Mesendoderm (in vitro differentiated cells): ENCODE results near the gene PLPP6.

Source experiments
- DNase-seq: peaks from one replicate; pipeline ENCODE4 v3.0.0; 2013
- H2AK5ac ChIP-seq: 2 replicates; pipeline ENCODE4 v1.6.1; 2013; ENCODE audit warnings: low read length, inconsistent platforms
- H2BK120ac ChIP-seq: 2 replicates; pipeline ENCODE4 v1.6.1; 2013; ENCODE audit warnings: low read depth, mild to moderate bottlenecking, low read length, moderate library complexity, mixed read lengths
- H2BK15ac ChIP-seq: replicated peaks from 2 replicates; pipeline ENCODE4 v1.6.1; 2013; ENCODE audit warnings: low read depth, mild to moderate bottlenecking, moderate library complexity
- H2BK5ac ChIP-seq: 2 replicates; pipeline ENCODE4 v1.6.1; 2013; ENCODE audit warnings: low read length, inconsistent platforms
- H3K18ac ChIP-seq: 2 replicates; pipeline ENCODE4 v1.6.1; 2013; ENCODE audit warnings: mild to moderate bottlenecking, low read length, mixed read lengths
- H3K23ac ChIP-seq: one replicate; pipeline ENCODE4 v1.6.1; 2013; ENCODE audit warnings: low read length
- H3K27ac ChIP-seq: 2 replicates; pipeline ENCODE4 v1.5.1; 2013; ENCODE audit warnings: low read depth, mild to moderate bottlenecking, inconsistent platforms, low read length, moderate library complexity
- H3K27me3 ChIP-seq: 2 replicates; pipeline ENCODE4 v1.6.1; 2013; ENCODE audit warnings: low read length, control low read depth, mild to moderate bottlenecking, inconsistent platforms; ENCODE audit not compliant: insufficient read depth, poor library complexity
- H3K36me3 ChIP-seq: 2 replicates; pipeline ENCODE4 v1.6.1; 2013; ENCODE audit warnings: low read length, inconsistent platforms; ENCODE audit not compliant: control insufficient read depth, insufficient read depth
- H3K4ac ChIP-seq: one replicate; pipeline ENCODE4 v1.6.1; 2013; ENCODE audit warnings: low read depth, mild to moderate bottlenecking, low read length, moderate library complexity
- H3K4me1 ChIP-seq: 2 replicates; pipeline ENCODE4 v1.6.1; 2013; ENCODE audit warnings: low read depth, low read length, inconsistent platforms; ENCODE audit not compliant: control insufficient read depth
- H3K4me2 ChIP-seq: 2 replicates; pipeline ENCODE4 v1.6.1; 2013; ENCODE audit warnings: low read length
- H3K4me3 ChIP-seq: 2 replicates; pipeline ENCODE4 v1.5.1; 2013; ENCODE audit warnings: mild to moderate bottlenecking, low read length
- H3K56ac ChIP-seq: one replicate; pipeline ENCODE4 v1.6.1; 2013; ENCODE audit warnings: low read length
- H3K79me1 ChIP-seq: 2 replicates; pipeline ENCODE4 v1.6.1; 2013; ENCODE audit warnings: low read length, inconsistent platforms
- H3K79me2 ChIP-seq: 2 replicates; pipeline ENCODE4 v1.6.1; 2013; ENCODE audit warnings: mild to moderate bottlenecking, low read length; ENCODE audit not compliant: control insufficient read depth, insufficient read depth
- H3K9ac ChIP-seq: 2 replicates; pipeline ENCODE4 v1.6.1; 2013; ENCODE audit warnings: low read length, inconsistent platforms
- H4K5ac ChIP-seq: one replicate; pipeline ENCODE4 v1.6.1; 2013; ENCODE audit warnings: low read length
- H4K8ac ChIP-seq: one replicate; pipeline ENCODE4 v1.6.1; 2013; ENCODE audit warnings: low read depth, mild to moderate bottlenecking, control low read depth, low read length, moderate library complexity
- WGBS: extraction: QIAGEN DNeasy Blood & Tissue Kit; methylation state at CpG from one replicate; pipeline ENCODE4 v1.1.7; 2013; ENCODE audit warnings: low lambda C conversion rate, missing lambda C conversion rate; ENCODE audit not compliant: insufficient coverage; ENCODE audit errors: extremely low coverage; 5-methylcytosine and 5-hydroxymethylcytosine counted together

The PLPP6 gene

GRCh38 chr9:4678679-4679267 is 16.7 kb downstream of the PLPP6 start:
- WGBS, result no CpG with 5 or more reads among the region's 16 CpGs
- Histone ChIP-seq H2BK15ac (peak overlapping the region; percentile 42), H3K79me2 (peaks cover 22% of the 10 kb centered on the region), H3K4ac (peak overlapping the region; percentile 70), H3K4me2 (peak overlapping the region; percentile 89), H3K79me1 (peaks cover 10% of the 10 kb centered on the region), H3K36me3 (no peaks in the 10 kb centered on the region), H3K27ac (peak overlapping the region; percentile 91), H3K56ac (peak overlapping the region; percentile 79), H2BK5ac (peak overlapping the region; percentile 54), H3K18ac (peak overlapping the region; percentile 76), H4K8ac (no peak overlapping the region), H2AK5ac (no peak overlapping the region), H4K5ac (no peak overlapping the region), H3K9ac (peak overlapping the region; percentile 86), H3K4me1 (no peaks in the 10 kb centered on the region), H2BK120ac (peak overlapping the region; percentile 65), H3K27me3 (no peaks in the 10 kb centered on the region), H3K4me3 (peak overlapping the region; percentile 67), H3K23ac (no peak overlapping the region)
- DNase-seq, result peak; percentile 55

GRCh38 chr9:4679268-4680172 is 17.4 kb downstream of the PLPP6 start, which contains the start of gene CDC37L1:
TSS of gene CDC37L1 (plus strand) at chr9:4679569. CDS start at chr9:4679768, 199 bp downstream.
- H3K36me3 ChIP-seq, result no peaks in the 10 kb centered on the region
- peak within 1 kb of the TSS; percentile 65 for H2BK120ac ChIP-seq
- peaks cover 10% of the 10 kb centered on the region for H3K79me1 ChIP-seq
- no peak within 1 kb of the TSS for H4K8ac ChIP-seq
- no CpG with 5 or more reads among the region's 66 CpGs for WGBS
- no peaks in the 10 kb centered on the region for H3K4me1 ChIP-seq
- H3K27me3 ChIP-seq, result no peaks in the 10 kb centered on the region
- H3K9ac ChIP-seq, result peak within 1 kb of the TSS; percentile 92
- no peak within 1 kb of the TSS for H4K5ac ChIP-seq
- peak within 1 kb of the TSS; percentile 94 for H3K4me2 ChIP-seq
- H3K56ac ChIP-seq, result peak within 1 kb of the TSS; percentile 94
- peaks cover 22% of the 10 kb centered on the region for H3K79me2 ChIP-seq
- no peak within 1 kb of the TSS for H2AK5ac ChIP-seq
- H3K27ac ChIP-seq, result peak within 1 kb of the TSS; percentile 91
- peak; percentile 98 for DNase-seq
- peak within 1 kb of the TSS; percentile 89 for H3K4me3 ChIP-seq
- H2BK15ac ChIP-seq, result peak within 1 kb of the TSS; percentile 42
- peak within 1 kb of the TSS; percentile 70 for H3K4ac ChIP-seq
- H3K23ac ChIP-seq, result peak within 1 kb of the TSS; percentile 95
- H3K18ac ChIP-seq, result peak within 1 kb of the TSS; percentile 76
- H2BK5ac ChIP-seq, result peak within 1 kb of the TSS; percentile 58

- H3K79me1 ChIP-seq, result peaks cover 10% of the 10 kb centered on the region
- peak overlapping the region; percentile 94 for H3K4me2 ChIP-seq
- H3K9ac ChIP-seq, result peak overlapping the region; percentile 92
- no peak overlapping the region for H4K5ac ChIP-seq
- no peak overlapping the region for H2BK15ac ChIP-seq
- no peaks in the 10 kb centered on the region for H3K27me3 ChIP-seq
- H3K18ac ChIP-seq, result no peak overlapping the region
- peaks cover 22% of the 10 kb centered on the region for H3K79me2 ChIP-seq
- H3K4ac ChIP-seq, result no peak overlapping the region
- H3K27ac ChIP-seq, result peak overlapping the region; percentile 89
- H2AK5ac ChIP-seq, result no peak overlapping the region
- DNase-seq, result no peak
- H2BK5ac ChIP-seq, result peak overlapping the region; percentile 58
- peak overlapping the region; percentile 94 for H3K56ac ChIP-seq
- peak overlapping the region; percentile 95 for H3K23ac ChIP-seq
- no peaks in the 10 kb centered on the region for H3K4me1 ChIP-seq
- H2BK120ac ChIP-seq, result no peak overlapping the region
- no CpG with 5 or more reads among the region's 10 CpGs for WGBS
- peak overlapping the region; percentile 89 for H3K4me3 ChIP-seq
- H4K8ac ChIP-seq, result no peak overlapping the region
- no peaks in the 10 kb centered on the region for H3K36me3 ChIP-seq
These were observed 18.1 kb downstream of the PLPP6 start for GRCh38 chr9:4680173-4680525.

DNA sequence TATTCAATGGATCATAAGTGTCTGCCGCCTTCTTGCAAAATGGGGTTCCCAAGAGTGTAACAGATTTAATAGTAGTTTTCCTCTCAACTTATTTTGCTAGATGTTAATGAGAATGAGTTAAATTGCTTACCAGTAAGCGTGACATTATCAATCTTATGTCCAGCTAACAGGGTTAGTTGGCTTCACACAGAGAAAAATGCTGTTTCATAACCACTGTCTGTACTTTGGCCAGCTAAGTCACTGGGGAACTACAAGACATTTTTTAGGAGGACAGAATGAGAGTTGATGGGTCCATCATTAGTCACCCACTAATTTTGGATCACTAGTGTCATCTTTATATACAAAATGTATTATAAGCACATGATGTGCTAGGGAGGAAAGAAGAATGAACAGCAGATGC is 18.7 kb downstream of the PLPP6 start:
- Histone ChIP-seq H3K4me2 (peak overlapping the region; percentile 94), H2AK5ac (no peak overlapping the region), H3K79me1 (peaks cover 10% of the 10 kb centered on the region), H4K5ac (no peak overlapping the region), H3K23ac (no peak overlapping the region), H3K27ac (no peak overlapping the region), H2BK120ac (no peak overlapping the region), H2BK15ac (no peak overlapping the region), H3K4me3 (no peak overlapping the region), H3K18ac (no peak overlapping the region), H3K4me1 (no peaks in the 10 kb centered on the region), H4K8ac (no peak overlapping the region), H3K79me2 (peaks cover 22% of the 10 kb centered on the region), H3K56ac (no peak overlapping the region), H2BK5ac (no peak overlapping the region), H3K27me3 (no peaks in the 10 kb centered on the region), H3K4ac (no peak overlapping the region), H3K9ac (peak overlapping the region; percentile 92), H3K36me3 (no peaks in the 10 kb centered on the region)
- WGBS, result no CpG with 5 or more reads among the region's 2 CpGs
- DNase-seq, result no peak

- Histone ChIP-seq H3K27me3 (no peaks in the 10 kb centered on the region), H3K23ac (no peak overlapping the region), H3K56ac (peak overlapping the region; percentile 10), H3K4me1 (no peaks in the 10 kb centered on the region), H3K4ac (no peak overlapping the region), H4K5ac (no peak overlapping the region), H2BK5ac (no peak overlapping the region), H3K18ac (peak overlapping the region; percentile 28), H2BK15ac (no peak overlapping the region), H3K79me1 (peaks cover 9% of the 10 kb centered on the region), H2BK120ac (no peak overlapping the region), H3K4me2 (no peak overlapping the region), H2AK5ac (no peak overlapping the region), H3K79me2 (peaks cover 19% of the 10 kb centered on the region), H4K8ac (no peak overlapping the region), H3K36me3 (no peaks in the 10 kb centered on the region), H3K9ac (no peak overlapping the region), H3K27ac (no peak overlapping the region), H3K4me3 (no peak overlapping the region)
- peak; percentile 54 for DNase-seq
- no CpG with 5 or more reads among the region's 4 CpGs for WGBS
These were observed 22.7 kb downstream of the PLPP6 start for GRCh38 chr9:4684820-4685219.
